IPS DF 19.7 (cell line): ENCODE results near the gene TNNT3.
"Not testable (repeated sequence)": the region's sequence is repeated elsewhere in the genome, so short reads cannot be mapped to it uniquely, and the experiment has no call there.

Experiments
- DNase-seq: peaks from one replicate; pipeline ENCODE4 v3.0.0-alpha.2; 2013; ENCODE audit warnings: low read depth, low spot score

Gene TNNT3

GRCh38 chr11:1919391-1920127, at the start of gene TNNT3:
TNNT3 (plus strand) TSS chr11:1919703; CDS start chr11:1922875, 3,172 bp downstream.
- no peak for DNase-seq

GRCh38 chr11:1870326-1870696, 49.2 kb upstream of the TNNT3 start:
- DNase-seq: no peak

GRCh38 chr11:1870721-1871466, 48.6 kb upstream of the TNNT3 start:
- DNase-seq: no peak

- no peak for DNase-seq
Measured at GRCh38 chr11:1871531-1871930, 48.0 kb upstream of the TNNT3 start.

GRCh38 chr11:1872267-1872985, 47.1 kb upstream of the TNNT3 start:
- no peak for DNase-seq

GRCh38 chr11:1873048-1873812, 46.3 kb upstream of the TNNT3 start:
- DNase-seq: no peak

GRCh38 chr11:1873813-1874150, 45.7 kb upstream of the TNNT3 start:
- DNase-seq: not testable (repeated sequence)

- not testable (repeated sequence) for DNase-seq
Measured at GRCh38 chr11:1874441-1875092, 44.9 kb upstream of the TNNT3 start.

- DNase-seq: no peak
Measured at GRCh38 chr11:1875093-1875850, 44.2 kb upstream of the TNNT3 start.

- DNase-seq: not testable (repeated sequence)
Measured at GRCh38 chr11:1875851-1876301, 43.6 kb upstream of the TNNT3 start.

GRCh38 chr11:1876361-1877063, 43.0 kb upstream of the TNNT3 start:
- DNase-seq: no peak

- DNase-seq: no peak
Measured at GRCh38 chr11:1877211-1878136, 42.0 kb upstream of the TNNT3 start.

GRCh38 chr11:1878137-1879031, 41.1 kb upstream of the TNNT3 start:
- no peak for DNase-seq

GRCh38 chr11:1879342-1879940, 40.1 kb upstream of the TNNT3 start:
- no peak for DNase-seq

- no peak for DNase-seq
Measured at GRCh38 chr11:1879941-1880720, 39.4 kb upstream of the TNNT3 start.

GRCh38 chr11:1880746-1881441, 38.6 kb upstream of the TNNT3 start:
- no peak for DNase-seq
